ENCODE data around the gene JMJD1C. TPM values are rescaled to one million over a fixed set of nuclear protein-coding genes. Genes with fewer than 3 reads are reported as not detected.
"Not testable (repeated sequence)": the region's sequence is repeated elsewhere in the genome, so short reads cannot be mapped to it uniquely, and the experiment has no call there.

The JMJD1C gene
- total and polyA plus RNA-seq, 12 donors: 36.0 to 124 (median 57.2) TPM

- no peak overlapping the region for H3K4me3 ChIP-seq
- no peak for TF ChIP-seq POLR2A (IDR thresholded peaks at IDR 0.05)
- TF ChIP-seq CTCF (IDR thresholded peaks at IDR 0.05): no peak
- H3K4me1 ChIP-seq (replicated peaks in 1 of 2): peaks cover 0 to 3% of the 10 kb centered on the region in 2 donors
- intact Hi-C loops (cut with DNase I): no loop called here
- H3K27ac ChIP-seq: no peak overlapping the region
- no peaks in the 10 kb centered on the region for H3K36me3 ChIP-seq (replicated peaks in 1 of 2)
- no peaks in the 10 kb centered on the region for H3K9me3 ChIP-seq (replicated peaks in 1 of 3)
- 89 to 95% (median 91%) methylated on average over 4 of the region's 4 CpGs for WGBS, 4 donors
- no peak for DNase-seq
- H3K27me3 ChIP-seq: no peaks in the 10 kb centered on the region
Measured at GRCh38 chr10:63286754-63287264, 179.0 kb downstream of the JMJD1C start.

- H3K27me3 ChIP-seq: no peaks in the 10 kb centered on the region
- no peak overlapping the region for H3K4me3 ChIP-seq
- no peaks in the 10 kb centered on the region for H3K9me3 ChIP-seq (replicated peaks in 1 of 3)
- WGBS, 4 donors: 86 to 93% (median 91%) methylated on average over 5 of the region's 5 CpGs
- H3K36me3 ChIP-seq (replicated peaks in 1 of 2): no peaks in the 10 kb centered on the region
- no peak for TF ChIP-seq POLR2A (IDR thresholded peaks at IDR 0.05)
- TF ChIP-seq CTCF (IDR thresholded peaks at IDR 0.05): no peak
- H3K27ac ChIP-seq: no peak overlapping the region
- no peak for DNase-seq
- intact Hi-C loops (cut with DNase I): no loop called here
- peaks cover 0 to 3% of the 10 kb centered on the region in 2 donors for H3K4me1 ChIP-seq (replicated peaks in 1 of 2)
Measured at GRCh38 chr10:63286340-63286739, 179.4 kb downstream of the JMJD1C start.

GRCh38 chr10:63283901-63284300 is 181.9 kb downstream of the JMJD1C start:
- H3K9me3 ChIP-seq (replicated peaks in 1 of 3); H3K27ac ChIP-seq; H3K4me3 ChIP-seq; DNase-seq; H3K36me3 ChIP-seq (replicated peaks in 1 of 2); intact Hi-C loops (cut with DNase I); H3K27me3 ChIP-seq; H3K4me1 ChIP-seq (replicated peaks in 1 of 2): not testable (repeated sequence)
- 98 to 100% (median 99%) methylated on average over 6 of the region's 6 CpGs for WGBS, 4 donors

- 94 to 100% (median 99%) methylated on average over 2 of the region's 2 CpGs for WGBS, 4 donors
- DNase-seq: no peak
- Histone ChIP-seq H3K9me3 (replicated peaks in 1 of 3) (no peaks in the 10 kb centered on the region), H3K27me3 (no peaks in the 10 kb centered on the region), H3K4me1 (replicated peaks in 1 of 2) (peaks cover 0 to 3% of the 10 kb centered on the region in 2 donors), H3K4me3 (no peak overlapping the region), H3K36me3 (replicated peaks in 1 of 2) (no peaks in the 10 kb centered on the region), H3K27ac (no peak overlapping the region)
- intact Hi-C loops (cut with DNase I): no loop called here
- TF ChIP-seq POLR2A (IDR thresholded peaks at IDR 0.05): no peak
- no peak for TF ChIP-seq CTCF (IDR thresholded peaks at IDR 0.05)
Measured at GRCh38 chr10:63283093-63283492, 182.7 kb downstream of the JMJD1C start.

GRCh38 chr10:63281967-63282366 is 183.8 kb downstream of the JMJD1C start:
- no peaks in the 10 kb centered on the region for H3K36me3 ChIP-seq (replicated peaks in 1 of 2)
- TF ChIP-seq CTCF (IDR thresholded peaks at IDR 0.05): no peak
- TF ChIP-seq POLR2A (IDR thresholded peaks at IDR 0.05): no peak
- H3K9me3 ChIP-seq (replicated peaks in 1 of 3): no peaks in the 10 kb centered on the region
- intact Hi-C loops (cut with DNase I): no loop called here
- 86 to 91% (median 88%) methylated on average over 3 of the region's 3 CpGs for WGBS, 4 donors
- no peaks in the 10 kb centered on the region for H3K27me3 ChIP-seq
- H3K27ac ChIP-seq: no peak overlapping the region
- no peak for DNase-seq
- peaks cover 0 to 3% of the 10 kb centered on the region in 2 donors for H3K4me1 ChIP-seq (replicated peaks in 1 of 2)
- H3K4me3 ChIP-seq: no peak overlapping the region

Data from adrenal gland (tissue), 12 donors.